Ovary (tissue), 3 donors: Measurements from ENCODE around the gene CDKAL1.

ENCODE experiments used
- CTCF ChIP-seq, 3 donors: fragments of 450-650 bp in 2 of 3; fragments of 200-600 bp in 1 of 3; IDR thresholded peaks; one replicate each; pipeline versions ENCODE4 v1.5.1 to v1.8.0; 2016 to 2022; ENCODE audit warnings: antibody characterized with exemption in 3 of 3, mild to moderate bottlenecking in 1 of 3
- EP300 ChIP-seq: sonication (generic); formaldehyde crosslinking; IDR thresholded peaks from one replicate; pipeline ENCODE4 v1.6.1; 2017; ENCODE audit warnings: antibody characterized with exemption
- POLR2A ChIP-seq: fragments of 450-650 bp; IDR thresholded peaks from one replicate; pipeline ENCODE4 v1.6.1; 2017; ENCODE audit warnings: antibody characterized with exemption, mild to moderate bottlenecking, moderate library complexity
- donor health status: DM: no; HTN: no; CAD: no.

GRCh38 chr6:20698675-20699074 is 164.4 kb downstream of the CDKAL1 start:
- TF ChIP-seq CTCF (IDR thresholded peaks at IDR 0.05) (no peak), POLR2A (no peak), EP300 (no peak)
